Heart right ventricle (tissue), 16 donors: ENCODE measurements around the gene RNF180. TPM values are rescaled to one million over a fixed set of nuclear protein-coding genes. Genes with fewer than 3 reads are reported as not detected.
A peak's percentile ranks its signal among the peaks of the same experiment; 100 is the strongest.

ENCODE experiments used
- ATAC-seq, 8 donors: fragments of 200-7000 bp; cut with Tn5 transposase; one replicate each; pipeline ENCODE4 v1.9.1; 2020; ENCODE audit warnings: mild to moderate bottlenecking in 8 of 8, moderate library complexity in 8 of 8, moderate number of reproducible peaks in 1 of 8
- DNase-seq, 2 donors: peaks; one replicate each; pipeline ENCODE4 v3.0.0-alpha.2; 2020
- H3K27ac ChIP-seq, 10 donors: fragments of 200-600 bp; sonication (generic) in 2 of 10; one replicate each; pipeline versions ENCODE4 v1.5.0 to v1.8.0; 2020 to 2022; ENCODE audit warnings: mild to moderate bottlenecking in 3 of 10
- H3K27me3 ChIP-seq, 7 donors: fragments of 200-600 bp; one replicate each; pipeline ENCODE4 v1.8.0; 2021 to 2022; ENCODE audit warnings: mild to moderate bottlenecking in 2 of 7
- H3K36me3 ChIP-seq, 9 donors: fragments of 200-600 bp; sonication (generic) in 1 of 9; one replicate each; pipeline versions ENCODE4 v1.5.0 to v1.8.0; 2020 to 2022; ENCODE audit warnings: mild to moderate bottlenecking in 2 of 9
- H3K4me1 ChIP-seq, 9 donors: fragments of 200-600 bp; sonication (generic) in 1 of 9; one replicate each; pipeline versions ENCODE4 v1.5.0 to v1.8.0; 2020 to 2022; ENCODE audit warnings: mild to moderate bottlenecking in 4 of 9
- H3K4me3 ChIP-seq, 10 donors: fragments of 200-600 bp; sonication (generic) in 2 of 10; one replicate each; pipeline versions ENCODE4 v1.5.0 to v1.8.0; 2020 to 2022; ENCODE audit warnings: mild to moderate bottlenecking in 7 of 10, moderate library complexity in 2 of 10
- H3K9me3 ChIP-seq, 11 donors: fragments of 200-600 bp in 10 of 11; sonication (generic) in 2 of 11; one replicate each; pipeline versions ENCODE4 v1.5.0 to v1.8.0; 2013 to 2022; ENCODE audit warnings: mild to moderate bottlenecking in 2 of 11, control low read depth in 1 of 11, moderate library complexity in 1 of 11
- WGBS, 2 donors: extraction: QIAGEN DNeasy Blood & Tissue Kit; methylation state at CpG; one replicate each; pipeline ENCODE4 v1.1.7; 2013; ENCODE audit warnings: inconsistent platforms in 1 of 2; 5-methylcytosine and 5-hydroxymethylcytosine counted together
- intact Hi-C, 10 donors: fragments of 100-400 bp; cut with DNase I; formaldehyde crosslinking; loops; one replicate each; pipeline versions ENCODE4 v1.11.1 to v1.14.2; 2022
- polyA plus RNA-seq, 2 donors: library from polyadenylated mRNA; stranded (reverse); fragments of 200-250 nt; gene quantifications; one replicate each; pipeline ENCODE4 v1.2.3, GENCODE V29; 2013
- total RNA-seq, 10 donors: library from RNA; stranded (reverse); fragmentation: NEBNext Ultra II Directional in 3 of 10; extraction: Animal tissue kit (Norgen Biotek cat#: 25700) in 3 of 10; gene quantifications; one replicate each; pipeline versions ENCODE4 v1.2.1 to v1.2.4, GENCODE V29; 2021 to 2023
- TF ChIP-seq, protein P1 (sequence below), 9 donors: fragments of 200-600 bp; sonication (generic) in 2 of 9; IDR thresholded peaks; one replicate each; pipeline versions ENCODE4 v1.5.0 to v1.8.0; 2021 to 2022; ENCODE audit warnings: antibody characterized with exemption in 9 of 9, mild to moderate bottlenecking in 5 of 9, moderate library complexity in 1 of 9
- donor health status: Arrhythmogenic right ventricular cardiomyopathy.
- donor health status: ischemic (EF 13 %, LVEDD 7.1; RV severe dilation, severe dysfunction).
- donor health status: healthy with polysubstance abuse.
- donor health status: DM: no; HTN: yes; CAD: no.
- donor health status: DM: no; HTN: no; CAD: no.
- donor health status: ischemic (EF 25% LVEDD 6.9; RV normal size, moderate dysfunction).
- donor health status: ischemic (EF 25% LVEDD 5.7; RV mildly dilated, moderate dysfunction).
- donor health status: healthy.
- donor health status: DM: yes; HTN: yes; CAD: no.
- donor health status: Ischemic cardiomyopathy.
- donor health status: ischemic (EF 35%, LVEDD 5.7; RV mildly dilated, moderate dysfunction).
- donor health status: nonischemic (EF 11% LVEDD 7.7; RV severe dilation, severe dysfunction).
- donor health status: DM: yes; HTN: yes; CAD: no.
- donor health status: PGD.
- donor health status: ischemic (EF 29% LVEDD 5.4; RV normal size, mild dysfunction).
- donor health status: nonischemic (EF 23%, LVEDD 6.1; RV moderate dilation, normal function).

The RNF180 gene
- total and polyA plus RNA-seq, 12 donors: 1.0 to 20.6 (median 13.7) TPM

- H3K36me3 ChIP-seq: no peaks in the 10 kb centered on the region
- H3K27me3 ChIP-seq: peaks cover 0 to 40% (median 0%) of the 10 kb centered on the region in 7 donors
- peak overlapping the region in 2 of 10 donors; percentile 91 to 92 for H3K27ac ChIP-seq
- TF ChIP-seq, protein P1, sequence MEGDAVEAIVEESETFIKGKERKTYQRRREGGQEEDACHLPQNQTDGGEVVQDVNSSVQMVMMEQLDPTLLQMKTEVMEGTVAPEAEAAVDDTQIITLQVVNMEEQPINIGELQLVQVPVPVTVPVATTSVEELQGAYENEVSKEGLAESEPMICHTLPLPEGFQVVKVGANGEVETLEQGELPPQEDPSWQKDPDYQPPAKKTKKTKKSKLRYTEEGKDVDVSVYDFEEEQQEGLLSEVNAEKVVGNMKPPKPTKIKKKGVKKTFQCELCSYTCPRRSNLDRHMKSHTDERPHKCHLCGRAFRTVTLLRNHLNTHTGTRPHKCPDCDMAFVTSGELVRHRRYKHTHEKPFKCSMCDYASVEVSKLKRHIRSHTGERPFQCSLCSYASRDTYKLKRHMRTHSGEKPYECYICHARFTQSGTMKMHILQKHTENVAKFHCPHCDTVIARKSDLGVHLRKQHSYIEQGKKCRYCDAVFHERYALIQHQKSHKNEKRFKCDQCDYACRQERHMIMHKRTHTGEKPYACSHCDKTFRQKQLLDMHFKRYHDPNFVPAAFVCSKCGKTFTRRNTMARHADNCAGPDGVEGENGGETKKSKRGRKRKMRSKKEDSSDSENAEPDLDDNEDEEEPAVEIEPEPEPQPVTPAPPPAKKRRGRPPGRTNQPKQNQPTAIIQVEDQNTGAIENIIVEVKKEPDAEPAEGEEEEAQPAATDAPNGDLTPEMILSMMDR (IDR thresholded peaks at IDR 0.05): no peak
- ATAC-seq (no peak), DNase-seq (no peak)
- peaks cover 0 to 46% (median 20%) of the 10 kb centered on the region in 9 donors for H3K4me1 ChIP-seq
- H3K9me3 ChIP-seq: no peaks in the 10 kb centered on the region
- WGBS, 2 donors: 70 to 89% methylated on average over 1 of the region's 1 CpG
- H3K4me3 ChIP-seq: peak overlapping the region in 2 of 10 donors; percentile 79 to 80
- intact Hi-C loops: loop anchor here in 2 of 10 donors (5.0 kb wide), 2 partner anchors 43 to 1398 kb away; partner anchors contain the start of genes CENPK (in 1 of the 2) and PPWD1 (in 1 of the 2)
Observed at GRCh38 chr5:64164166-64164565, 1.5 kb upstream of the RNF180 start.

DNA sequence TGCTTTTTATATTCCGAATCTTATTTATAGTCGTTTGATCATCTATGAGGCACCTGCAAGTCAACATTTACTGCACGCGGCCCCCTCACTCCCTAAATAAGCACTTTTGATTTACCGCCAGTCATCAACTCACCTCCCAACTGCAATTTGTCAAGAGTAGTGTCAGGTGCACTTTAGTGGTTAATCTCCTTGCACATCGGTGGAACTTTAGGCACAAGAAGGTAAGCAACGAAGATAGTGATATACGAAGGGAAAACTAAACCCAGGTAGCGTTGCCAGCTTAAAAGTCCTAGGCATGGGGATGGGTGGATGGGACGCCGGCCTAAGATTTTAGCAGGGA, 513 bp upstream of the RNF180 start:
- intact Hi-C loops: no loop called here
- H3K9me3 ChIP-seq: no peaks in the 10 kb centered on the region
- no peak for DNase-seq
- TF ChIP-seq, protein P1 (IDR thresholded peaks at IDR 0.05): no peak
- WGBS, 2 donors: 22 to 27% methylated on average over 11 of the region's 11 CpGs
- ATAC-seq: peak in 2 of 8 donors; percentile 3 to 13
- H3K4me3 ChIP-seq: peak overlapping the region; percentile 61 to 94 (median 80)
- peaks cover 0 to 40% (median 0%) of the 10 kb centered on the region in 7 donors for H3K27me3 ChIP-seq
- peaks cover 0 to 49% (median 22%) of the 10 kb centered on the region in 9 donors for H3K4me1 ChIP-seq
- no peaks in the 10 kb centered on the region for H3K36me3 ChIP-seq
- H3K27ac ChIP-seq: peak overlapping the region; percentile 76 to 92 (median 86)

DNA sequence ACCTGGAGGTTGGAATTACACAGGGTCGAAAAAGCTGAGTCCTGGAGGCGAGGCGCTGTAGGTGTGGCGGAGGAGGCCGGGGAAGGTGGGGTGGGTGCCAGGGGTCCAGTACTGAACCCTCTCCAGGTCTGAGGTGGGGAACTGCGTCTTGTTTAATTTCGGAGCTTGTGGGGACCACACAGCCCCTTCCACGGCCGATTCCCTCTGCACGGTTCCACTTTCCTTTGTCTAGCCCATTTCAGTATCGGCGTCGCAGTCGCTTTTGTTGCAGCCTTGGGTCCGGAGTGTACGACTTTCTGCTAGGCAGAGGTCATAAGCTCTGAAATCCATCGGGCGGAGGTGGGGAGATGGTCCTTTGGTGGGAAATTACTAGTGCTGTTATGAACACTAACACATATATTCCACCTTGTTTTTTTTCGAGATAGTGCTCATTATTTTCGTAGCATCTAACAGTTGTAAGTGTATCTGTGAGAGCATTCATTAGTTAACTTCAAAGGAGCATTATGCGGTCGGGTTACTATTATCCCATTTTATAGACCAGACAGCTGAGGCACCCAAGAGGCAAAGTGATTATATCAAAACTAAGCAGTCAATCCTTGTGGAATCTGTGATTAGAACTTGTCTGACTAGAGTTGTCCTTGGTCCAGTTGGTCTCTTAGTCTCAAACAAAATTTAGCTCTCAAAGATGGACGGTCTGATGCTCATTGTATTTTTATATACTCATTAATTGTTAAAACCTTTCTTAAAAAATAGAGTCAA, 737 bp downstream of the RNF180 start:
- H3K4me3 ChIP-seq: peak overlapping the region; percentile 61 to 94 (median 80)
- no peaks in the 10 kb centered on the region for H3K9me3 ChIP-seq
- DNase-seq: peak; percentile 18 to 21
- no peaks in the 10 kb centered on the region for H3K36me3 ChIP-seq
- peaks cover 0 to 49% (median 22%) of the 10 kb centered on the region in 9 donors for H3K4me1 ChIP-seq
- 12 to 15% methylated on average over 23 of the region's 23 CpGs for WGBS, 2 donors
- ATAC-seq: peak; percentile 45 to 71 (median 61)
- H3K27ac ChIP-seq: peak overlapping the region; percentile 76 to 92 (median 86)
- intact Hi-C loops: no loop called here
- H3K27me3 ChIP-seq: peaks cover 0 to 40% (median 0%) of the 10 kb centered on the region in 7 donors
- TF ChIP-seq, protein P1 (IDR thresholded peaks at IDR 0.05): no peak

DNA sequence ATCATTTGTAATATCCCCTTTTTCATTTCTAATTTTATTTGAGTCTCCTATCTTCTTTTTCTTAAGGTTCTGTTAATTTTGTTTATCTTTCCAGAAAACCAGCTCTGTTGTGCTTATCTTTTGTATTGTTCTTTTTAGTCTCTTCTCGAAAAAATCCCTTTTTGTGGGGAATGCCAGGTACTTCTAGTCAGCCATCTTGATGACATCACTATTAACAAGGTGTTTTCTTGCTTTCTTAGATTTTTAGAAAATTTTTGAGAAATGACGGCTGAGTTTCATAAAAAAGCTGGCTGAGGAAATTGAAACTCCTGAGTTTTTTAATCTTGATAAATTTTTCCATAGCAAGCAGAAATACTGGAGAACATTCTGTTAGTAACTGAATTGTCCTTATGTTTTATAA, 10.7 kb downstream of the RNF180 start:
- intact Hi-C loops: no loop called here
- no peaks in the 10 kb centered on the region for H3K36me3 ChIP-seq
- ATAC-seq (no peak), DNase-seq (no peak)
- no peaks in the 10 kb centered on the region for H3K27me3 ChIP-seq
- no peak overlapping the region for H3K4me3 ChIP-seq
- H3K9me3 ChIP-seq: peaks cover 0 to 18% (median 6%) of the 10 kb centered on the region in 11 donors
- 87 to 89% methylated on average over 2 of the region's 2 CpGs for WGBS, 2 donors
- TF ChIP-seq, protein P1 (IDR thresholded peaks at IDR 0.05): no peak
- peaks cover 0 to 16% (median 5%) of the 10 kb centered on the region in 9 donors for H3K4me1 ChIP-seq
- H3K27ac ChIP-seq: no peak overlapping the region
